ENCODE measurements around the gene POU2AF2. TPM values are rescaled to one million over a fixed set of nuclear protein-coding genes. Genes with fewer than 3 reads are reported as not detected.

POU2AF2 gene
- total and polyA plus RNA-seq, 2 donors (not counting 3 experiments of a cell fraction or from before 2014, with no cell fraction given), result not detected

- H3K9me3 ChIP-seq (replicated peaks; ENCODE audit: control insufficient read depth, insufficient read depth, low read length), result no peaks in the 10 kb centered on the region
- peaks cover 1 to 7% of the 10 kb centered on the region in 2 experiments for H3K27me3 ChIP-seq (ENCODE audit: control insufficient read depth in 2 of 2, insufficient read depth in 2 of 2, low read length in 2 of 2)
- H3K27ac ChIP-seq (ENCODE audit: insufficient read depth, low read depth, low read length), result no peak overlapping the region
- intact Hi-C loops (cut with micrococcal nuclease), result loop anchor here (2.0 to 10.0 kb wide), 5 partner anchors 215 to 1367 kb away; no protein-coding TSS in a partner anchor
- H2AFZ ChIP-seq (ENCODE audit: low read depth, low read length), result no peak overlapping the region
- H3K36me3 ChIP-seq (ENCODE audit: control insufficient read depth in 2 of 2, extremely low read depth in 1 of 2, insufficient read depth in 2 of 2, low read length in 2 of 2), result no peaks in the 10 kb centered on the region
- H3K4me2 ChIP-seq (ENCODE audit: insufficient read depth, low read length), result no peak overlapping the region
- BruUV-seq (replicated peaks), result no TSS peak
- POLR2A ChIA-PET, result no interaction called here
- H4K20me1 ChIP-seq (replicated peaks; ENCODE audit: control insufficient read depth, extremely low read depth, insufficient read depth, low read length), result no peaks in the 10 kb centered on the region
- FAIRE-seq, result no peak
- no peak overlapping the region for H3K9ac ChIP-seq (replicated peaks; ENCODE audit: extremely low read depth, insufficient read depth, low read length)
- no peaks in the 10 kb centered on the region for H3K79me2 ChIP-seq (ENCODE audit: control insufficient read depth, insufficient read depth, low read length)
- CTCF ChIA-PET, result interaction anchor here (2.3 to 5.9 kb wide), 4 partner anchors 519 to 799 kb away, joined by 9 to 69 read pairs (median 25); no protein-coding TSS in a partner anchor
- no peaks in the 10 kb centered on the region for H3K9me1 ChIP-seq (replicated peaks; ENCODE audit: control insufficient read depth, extremely low read depth, insufficient read depth, low read length)
- no peaks in the 10 kb centered on the region for H3K4me1 ChIP-seq (ENCODE audit: control insufficient read depth, extremely low read depth, insufficient read depth, low read length)
- TF ChIP-seq GATA2 (IDR thresholded peaks at IDR 0.05; ENCODE audit: insufficient read depth, insufficient read length, low read depth, low read length), result no peak
- TF ChIP-seq JUN (IDR thresholded peaks at IDR 0.05; ENCODE audit: borderline replicate concordance, insufficient read depth, insufficient read length, low read depth), result no peak
- no peak for TF ChIP-seq FOS (IDR thresholded peaks at IDR 0.05; ENCODE audit: borderline replicate concordance, insufficient read depth, low read length)
- TF ChIP-seq CTCF (IDR thresholded peaks at IDR 0.05; ENCODE audit: extremely low read depth in 1 of 2, insufficient read depth in 1 of 2, low read depth in 1 of 2, low read length in 2 of 2), result no peak
- TF ChIP-seq POLR2AphosphoS5 (IDR thresholded peaks at IDR 0.05; ENCODE audit: insufficient read depth, low read depth, low read length), result no peak
- TF ChIP-seq MAX (IDR thresholded peaks at IDR 0.05; ENCODE audit: insufficient read depth, insufficient read length), result no peak
- TF ChIP-seq EZH2 (IDR thresholded peaks at IDR 0.05; ENCODE audit: borderline replicate concordance, low read depth, low read length, severe bottlenecking), result no peak
- no peak for TF ChIP-seq POLR2A (IDR thresholded peaks at IDR 0.05; ENCODE audit: low read depth, low read length)
- no peak for TF ChIP-seq MYC (IDR thresholded peaks at IDR 0.05; ENCODE audit: low read depth, low read length)
- no peak overlapping the region for H3K4me3 ChIP-seq (replicated peaks in 1 of 3; ENCODE audit: insufficient read depth in 1 of 3, low read depth in 1 of 3, low read length in 3 of 3)
- DNase-seq (ENCODE audit: low read depth, low spot score), result no peak
- dilution Hi-C loops (cut with MboI; ENCODE audit: extremely low pct_ligation_motif_present, low sequenced_read_pairs), result no loop called here
Observed at GRCh38 chr11:111231836-111232235, 13.7 kb upstream of the POU2AF2 start.

All from endothelial cell of umbilical vein (primary cell).